GM19468 (cell line): Measurements from ENCODE around the gene PTPRR.

Experiments used
- ATAC-seq: cut with Tn5 transposase; IDR thresholded peaks from one replicate; pipeline ENCODE4 v1.9.1; 2021; ENCODE audit warnings: mild to moderate bottlenecking, moderate library complexity, moderate number of reproducible peaks; ENCODE audit not compliant: unreplicated experiment; ENCODE audit errors: extremely low read depth

PTPRR gene, protein sequence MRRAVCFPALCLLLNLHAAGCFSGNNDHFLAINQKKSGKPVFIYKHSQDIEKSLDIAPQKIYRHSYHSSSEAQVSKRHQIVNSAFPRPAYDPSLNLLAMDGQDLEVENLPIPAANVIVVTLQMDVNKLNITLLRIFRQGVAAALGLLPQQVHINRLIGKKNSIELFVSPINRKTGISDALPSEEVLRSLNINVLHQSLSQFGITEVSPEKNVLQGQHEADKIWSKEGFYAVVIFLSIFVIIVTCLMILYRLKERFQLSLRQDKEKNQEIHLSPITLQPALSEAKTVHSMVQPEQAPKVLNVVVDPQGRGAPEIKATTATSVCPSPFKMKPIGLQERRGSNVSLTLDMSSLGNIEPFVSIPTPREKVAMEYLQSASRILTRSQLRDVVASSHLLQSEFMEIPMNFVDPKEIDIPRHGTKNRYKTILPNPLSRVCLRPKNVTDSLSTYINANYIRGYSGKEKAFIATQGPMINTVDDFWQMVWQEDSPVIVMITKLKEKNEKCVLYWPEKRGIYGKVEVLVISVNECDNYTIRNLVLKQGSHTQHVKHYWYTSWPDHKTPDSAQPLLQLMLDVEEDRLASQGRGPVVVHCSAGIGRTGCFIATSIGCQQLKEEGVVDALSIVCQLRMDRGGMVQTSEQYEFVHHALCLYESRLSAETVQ

DNA sequence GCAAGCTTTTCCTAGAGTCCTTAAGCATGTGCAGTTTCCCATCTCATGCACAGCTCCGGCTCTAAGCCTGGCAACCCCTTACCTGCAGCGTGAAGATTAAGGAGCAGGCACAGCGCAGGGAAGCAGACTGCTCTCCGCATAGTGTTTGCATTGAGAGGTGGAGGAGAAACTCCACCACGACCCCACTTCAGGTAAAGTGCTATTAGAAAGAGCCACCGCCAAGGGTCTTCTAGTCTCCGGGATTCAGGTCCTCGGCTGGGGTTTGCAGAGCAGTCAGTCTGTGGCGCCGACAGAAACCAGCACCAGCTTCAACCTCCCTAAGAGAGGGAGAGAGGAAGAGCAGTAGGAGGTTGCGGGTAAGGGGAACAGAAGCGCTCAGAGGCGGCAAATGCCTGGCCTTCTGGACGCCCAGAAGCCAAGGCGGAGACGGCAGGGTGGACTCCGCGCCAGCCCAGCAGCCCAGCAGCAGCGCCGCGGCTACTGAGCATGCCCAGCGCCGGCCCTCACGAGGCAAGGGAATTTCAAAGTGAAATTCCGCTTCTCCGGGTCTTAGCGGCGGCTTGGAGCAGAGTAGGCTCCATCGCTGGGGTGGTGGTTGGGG lies at the start of gene PTPRR:
PTPRR (minus strand) TSS at position 488 of the 601 bp plus-strand sequence; CDS start at position 140, 348 bp downstream.
- no peak for ATAC-seq

DNA sequence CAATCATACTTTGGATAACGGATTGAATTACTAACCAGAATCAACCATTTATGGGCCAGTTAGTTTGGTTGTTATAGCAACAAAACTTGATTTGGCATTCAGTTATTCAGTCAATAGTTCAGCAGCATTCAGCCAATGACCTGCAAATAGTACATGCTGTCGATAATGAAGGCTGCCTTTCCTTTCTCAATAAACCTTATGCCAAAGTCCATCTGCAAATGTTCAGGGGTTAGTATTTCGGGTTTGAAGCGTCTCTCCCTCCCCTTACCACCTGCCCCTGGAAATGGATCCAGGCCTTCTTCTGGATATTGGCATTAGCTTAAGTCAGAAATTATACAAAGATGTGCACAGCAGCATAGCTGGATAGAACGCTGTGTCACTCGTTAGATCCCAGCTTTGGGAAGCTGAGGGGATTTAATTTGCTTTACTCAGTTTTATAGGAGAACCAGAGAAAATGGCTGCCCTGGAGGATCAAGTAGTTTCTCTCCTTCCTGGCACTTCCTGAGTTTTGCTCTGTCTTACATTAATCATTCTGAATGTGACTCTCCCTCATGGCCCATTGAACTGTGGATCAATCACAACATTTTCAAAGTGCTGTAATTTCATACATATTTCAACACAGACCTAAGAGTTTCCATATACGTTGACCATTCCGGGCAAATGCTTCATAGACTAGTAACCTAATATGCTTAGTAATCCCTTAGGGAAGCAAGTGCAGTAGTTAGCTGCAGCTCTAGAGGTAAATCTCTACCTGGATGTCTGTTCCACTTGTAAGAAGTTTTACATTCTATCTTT lies 46.7 kb upstream of the PTPRR start:
- ATAC-seq, result no peak

DNA sequence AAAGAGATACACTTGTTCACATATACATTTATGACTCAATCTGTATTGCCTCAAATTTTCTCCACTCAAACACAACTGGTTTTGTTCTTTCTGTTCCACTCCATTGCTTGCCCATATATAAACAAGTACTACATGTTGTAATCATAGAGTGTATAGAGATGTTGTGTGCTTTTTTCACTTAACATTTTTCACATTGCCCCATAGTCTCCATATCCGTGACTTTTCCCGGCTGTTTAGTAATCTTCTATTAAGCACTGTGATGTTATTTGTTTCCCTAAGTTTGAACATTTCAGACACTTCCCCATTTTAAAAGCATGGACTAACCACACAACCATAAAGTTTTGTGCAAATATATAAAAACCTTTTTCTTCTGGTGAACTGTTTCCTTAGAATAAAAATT lies 45.5 kb upstream of the PTPRR start:
- ATAC-seq, result no peak

DNA sequence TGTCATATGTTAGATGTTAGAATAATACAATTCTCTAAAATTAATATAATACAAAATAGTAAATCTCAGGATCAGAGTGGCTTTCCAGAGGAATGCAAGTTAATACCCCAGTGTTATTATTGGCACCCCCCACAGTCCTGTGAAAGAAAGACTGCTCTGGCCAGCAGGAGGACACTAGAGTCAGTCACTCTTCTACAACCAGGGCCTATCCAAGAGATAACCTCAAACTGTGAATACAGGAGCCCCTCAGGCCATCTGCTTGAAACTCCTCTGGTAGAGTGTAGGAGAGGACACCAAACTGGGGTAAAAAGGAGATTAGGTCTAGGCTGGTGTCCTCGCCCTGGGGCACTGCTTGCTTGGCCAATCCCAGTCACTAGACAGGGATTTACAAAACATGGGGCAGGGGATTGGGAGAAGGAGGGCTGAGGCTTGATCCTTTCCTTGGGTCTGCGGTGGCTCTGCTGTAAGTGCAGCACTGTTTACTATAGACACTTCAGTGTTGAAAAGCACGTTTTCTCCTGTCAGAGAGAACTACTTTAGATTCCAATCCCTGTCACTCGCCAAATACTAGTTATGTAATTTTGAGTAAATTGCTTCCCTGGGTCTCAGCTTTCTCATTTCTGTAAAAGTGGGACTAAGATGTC lies 44.5 kb upstream of the PTPRR start:
- no peak for ATAC-seq

DNA sequence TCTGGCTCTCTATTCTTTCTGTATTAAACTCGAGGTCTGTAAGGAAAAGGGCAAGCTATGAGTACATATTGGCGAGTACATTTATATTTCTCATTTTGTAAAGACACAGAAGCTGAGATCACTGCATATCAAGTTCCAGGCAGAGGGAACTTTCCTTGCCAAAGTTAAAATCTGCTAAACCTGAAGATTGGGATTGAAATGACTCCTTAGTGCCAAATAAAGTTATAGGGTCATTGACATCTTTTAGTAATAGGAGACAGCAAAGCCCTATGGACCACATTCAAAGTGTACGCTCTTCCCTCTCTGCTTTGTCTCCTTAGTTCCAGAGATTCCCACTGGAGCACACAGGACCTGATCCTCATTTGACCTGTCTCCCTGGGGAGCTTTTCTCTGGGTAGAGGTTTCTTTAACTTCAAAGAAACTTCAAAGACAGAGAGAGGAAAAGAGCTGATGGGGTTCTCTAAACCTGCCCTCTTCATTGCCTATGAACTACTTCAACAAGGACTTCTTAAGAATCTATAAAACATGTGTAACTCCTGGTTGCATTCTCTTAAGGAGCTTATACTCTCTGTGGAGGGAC lies 42.6 kb upstream of the PTPRR start:
- no peak for ATAC-seq

DNA sequence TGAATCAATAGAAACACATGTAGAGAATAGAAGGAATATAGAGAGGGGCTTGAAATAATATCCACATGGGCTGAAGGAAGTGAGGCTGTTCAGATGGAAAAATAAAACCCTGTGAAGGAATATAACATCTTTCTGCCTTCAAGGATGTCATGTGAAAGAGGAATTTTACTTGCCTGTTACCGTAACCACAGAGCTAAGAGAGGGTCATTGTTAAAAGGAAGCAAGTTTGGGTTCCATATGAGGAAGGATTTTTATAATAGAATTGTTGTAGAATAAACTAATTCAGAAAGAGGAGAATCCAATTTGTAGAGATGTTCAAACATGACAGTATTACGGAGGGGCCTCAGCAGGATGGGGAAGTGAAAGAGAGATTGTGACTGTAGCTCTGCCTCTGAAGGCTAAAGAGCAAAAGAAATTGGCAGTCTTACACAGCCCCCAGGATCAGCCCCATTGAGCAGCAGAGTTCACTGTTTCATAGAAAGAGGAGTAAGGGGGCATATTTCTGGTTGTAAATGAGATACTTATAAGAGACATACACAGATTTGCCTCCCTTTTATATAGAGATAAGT lies 41.8 kb upstream of the PTPRR start:
- no peak for ATAC-seq

DNA sequence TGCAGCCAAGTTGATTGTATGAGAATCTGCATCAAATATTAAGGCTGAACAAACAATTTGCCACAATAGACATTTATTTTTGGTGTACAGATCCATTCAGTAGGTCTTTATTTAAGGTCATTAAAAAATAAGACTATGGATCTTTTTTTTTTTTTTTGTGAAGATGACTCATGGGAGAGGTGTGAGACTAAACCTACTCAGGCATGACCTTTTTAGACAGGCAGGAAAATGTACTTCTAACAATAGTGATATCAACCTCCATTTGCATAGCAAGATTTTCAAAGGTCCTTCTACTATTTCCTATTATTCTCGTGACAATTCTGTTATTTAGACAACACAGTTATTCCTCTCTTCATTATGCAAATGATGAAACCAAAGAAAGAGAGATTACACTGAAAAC lies 39.9 kb upstream of the PTPRR start:
- no peak for ATAC-seq

DNA sequence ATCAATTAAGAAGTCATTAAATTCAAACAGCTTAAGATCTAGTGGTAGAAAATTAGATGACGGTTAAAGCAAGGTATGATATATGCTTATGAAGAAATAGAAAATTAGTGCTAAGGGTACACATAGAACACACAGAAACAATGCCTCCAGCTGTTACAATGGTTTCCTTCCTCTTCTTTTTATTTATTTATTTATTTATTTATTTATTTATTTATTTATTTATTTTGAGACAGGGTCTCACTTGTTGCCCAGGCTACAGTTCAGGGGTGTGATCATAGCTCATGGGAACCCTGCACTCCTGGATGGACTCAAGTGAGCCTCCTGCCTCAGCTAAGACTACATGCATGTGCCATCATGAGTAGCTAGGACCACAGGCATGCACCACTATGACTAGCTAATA lies 34.9 kb upstream of the PTPRR start:
- ATAC-seq, result no peak

DNA sequence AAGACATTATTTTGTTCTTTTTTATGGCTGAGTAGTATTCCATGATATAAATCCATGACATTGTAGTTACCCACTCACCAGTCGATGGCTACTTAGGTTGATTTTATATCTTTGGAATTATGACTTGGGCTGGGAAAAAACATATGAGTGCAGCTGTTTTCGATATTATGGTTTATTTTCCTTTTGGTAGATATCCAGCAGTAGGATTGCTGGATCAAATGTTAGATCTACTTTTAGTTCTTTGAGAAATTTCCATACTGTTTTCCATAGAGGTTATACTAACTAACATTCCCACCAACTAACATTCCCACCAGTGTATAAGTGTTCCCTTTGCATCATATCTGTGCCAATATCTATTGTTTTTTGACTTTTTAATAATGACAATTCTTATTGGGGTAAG lies 29.9 kb upstream of the PTPRR start:
- no peak for ATAC-seq

DNA sequence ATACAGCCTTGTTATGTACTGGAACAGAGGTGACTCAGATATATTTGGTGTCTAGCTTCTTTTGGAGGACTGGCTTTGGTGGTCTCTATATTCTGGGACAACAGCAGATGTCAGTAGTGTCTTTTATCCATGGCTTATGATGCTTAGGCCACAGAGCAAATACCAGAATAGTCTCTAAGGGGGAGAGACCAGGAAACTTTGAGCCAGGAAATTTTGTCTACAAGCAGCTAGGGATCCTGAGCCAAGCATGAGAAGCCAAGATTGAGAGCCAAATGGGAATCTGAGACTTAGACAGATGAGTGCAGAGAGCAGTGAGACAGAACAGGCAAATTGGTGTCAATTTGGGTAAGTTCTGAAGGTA lies 28.4 kb upstream of the PTPRR start:
- no peak for ATAC-seq

DNA sequence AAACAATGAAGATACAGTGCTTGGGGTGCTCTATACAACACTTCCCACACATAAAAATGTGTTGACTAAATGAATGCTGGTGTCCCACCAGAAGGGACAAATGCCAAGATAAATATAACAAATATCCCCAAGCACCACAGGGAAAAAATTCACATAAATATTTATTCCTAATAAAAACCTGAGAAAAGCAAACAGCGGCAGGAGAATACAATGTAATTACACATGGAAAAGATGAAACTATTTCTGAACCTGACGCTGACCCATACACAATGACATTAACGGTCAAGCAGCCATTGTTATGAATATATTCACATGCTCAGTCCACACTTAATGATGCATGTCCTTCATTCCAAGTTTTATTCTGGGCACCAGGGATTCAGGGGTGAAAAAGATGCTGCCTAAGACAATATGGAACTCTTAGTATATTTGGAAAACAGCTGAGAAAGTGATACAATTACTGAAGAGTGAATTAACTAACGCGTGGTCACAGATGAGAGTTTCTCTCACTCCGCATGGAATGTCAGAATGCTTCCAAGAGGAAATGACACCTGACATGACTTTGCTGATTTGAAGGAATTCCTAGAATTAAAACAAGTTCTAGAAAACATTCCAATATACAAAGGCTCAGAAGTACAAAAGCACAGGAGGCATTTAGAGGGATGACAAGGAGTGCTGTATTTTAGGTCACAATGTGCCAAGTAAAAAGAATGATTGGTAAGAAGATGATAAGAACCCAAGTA lies 27.9 kb upstream of the PTPRR start:
- no peak for ATAC-seq

DNA sequence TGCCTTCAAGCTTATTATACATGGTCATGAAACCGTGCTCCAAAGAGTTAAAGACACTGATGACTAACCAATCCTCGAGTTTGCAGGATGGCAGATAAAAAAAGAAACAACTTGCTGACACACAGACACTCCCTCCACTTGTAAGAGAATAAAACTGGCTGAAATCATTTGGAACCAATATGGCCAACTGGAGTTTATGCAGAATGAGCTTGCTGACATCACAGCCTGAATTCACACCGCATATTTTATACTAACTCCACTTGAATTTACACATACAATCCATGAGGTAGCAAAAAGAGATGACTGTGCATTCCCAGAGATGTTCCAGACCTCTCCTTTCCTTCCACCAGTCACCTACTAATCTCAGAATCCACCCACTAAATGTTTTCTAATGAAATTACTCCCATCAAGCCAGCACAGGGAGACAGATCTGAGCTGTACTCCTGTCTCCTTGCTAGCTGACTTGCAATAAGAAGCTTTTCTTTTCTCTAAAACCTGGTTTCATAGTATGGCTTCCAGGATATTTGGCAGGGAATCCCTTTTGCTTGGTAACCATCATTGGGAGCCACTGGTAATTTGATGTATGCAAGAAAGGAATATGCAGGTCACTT lies 15.8 kb upstream of the PTPRR start:
- ATAC-seq, result no peak

DNA sequence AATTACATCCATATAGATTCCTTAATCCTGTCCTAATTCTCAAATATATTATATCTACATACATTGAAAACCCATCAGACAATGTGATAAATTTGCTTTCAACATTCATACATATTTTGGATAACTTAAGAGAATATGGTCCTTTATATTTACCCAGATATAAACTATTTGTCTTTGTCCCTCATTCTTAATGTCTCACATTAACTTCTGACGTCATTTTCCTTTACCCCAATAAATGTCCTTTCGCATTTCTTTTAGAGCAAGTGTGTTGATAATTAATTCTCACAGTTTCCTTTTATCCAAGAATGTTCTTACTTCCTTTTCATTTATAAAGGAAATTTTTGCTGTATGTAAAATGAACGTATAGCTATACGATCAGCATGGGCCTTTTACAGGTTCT lies 12.6 kb upstream of the PTPRR start:
- ATAC-seq, result no peak

DNA sequence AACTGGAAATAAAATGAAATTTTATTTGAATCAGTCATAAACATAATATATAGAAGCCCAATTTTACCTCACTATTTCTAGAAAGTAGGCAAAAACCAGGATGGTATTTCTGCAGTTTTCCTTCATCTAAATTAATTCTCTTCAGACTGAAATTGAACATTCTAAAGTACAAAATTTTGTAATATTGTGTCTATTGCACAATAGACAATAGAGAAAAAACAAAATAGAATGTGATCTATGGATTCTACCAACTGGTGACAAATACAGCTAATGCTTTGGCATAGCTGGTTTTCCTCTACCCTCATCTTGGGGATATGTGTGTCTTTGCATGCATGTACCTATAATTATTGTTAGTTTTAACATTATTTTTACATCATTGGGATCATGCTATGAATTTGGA lies 8.5 kb upstream of the PTPRR start:
- no peak for ATAC-seq

DNA sequence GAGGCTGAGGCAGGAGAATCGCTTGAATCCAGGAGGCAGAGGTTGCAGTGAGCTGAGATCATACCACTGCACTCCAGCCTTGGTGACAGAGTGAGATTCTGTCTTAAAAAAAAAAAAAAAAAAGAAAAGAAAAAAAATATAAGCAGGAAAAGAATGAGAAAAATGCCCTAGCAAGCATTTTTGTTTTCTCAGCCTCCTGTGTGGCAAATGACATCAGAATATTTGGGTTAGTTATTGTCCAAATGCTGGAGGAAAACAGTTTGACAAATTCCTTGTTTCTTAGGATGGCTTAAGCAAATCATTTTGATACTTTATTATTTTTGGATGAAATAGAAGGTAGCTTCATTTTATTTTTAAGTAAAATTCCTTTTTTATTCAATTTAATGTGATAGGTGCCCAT lies 7.5 kb upstream of the PTPRR start:
- no peak for ATAC-seq

DNA sequence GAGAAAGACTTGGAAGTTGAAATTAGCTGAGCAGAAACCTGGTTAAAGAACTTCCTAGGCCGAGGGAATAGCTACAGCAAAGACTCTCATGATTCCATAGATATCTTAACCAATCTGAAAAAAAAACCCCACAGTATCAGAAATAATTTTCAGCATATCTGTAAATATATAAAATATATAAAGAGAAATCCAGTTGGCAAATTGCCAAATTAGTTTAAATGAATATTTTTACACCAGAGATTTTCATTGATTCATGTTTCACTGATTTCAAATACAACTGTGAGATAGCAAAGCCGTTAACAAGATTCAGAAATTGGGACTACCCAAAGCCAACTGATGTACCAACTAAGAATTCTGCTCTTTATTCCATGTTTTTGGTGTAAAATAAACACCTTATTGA lies 6.8 kb upstream of the PTPRR start:
- ATAC-seq, result no peak

DNA sequence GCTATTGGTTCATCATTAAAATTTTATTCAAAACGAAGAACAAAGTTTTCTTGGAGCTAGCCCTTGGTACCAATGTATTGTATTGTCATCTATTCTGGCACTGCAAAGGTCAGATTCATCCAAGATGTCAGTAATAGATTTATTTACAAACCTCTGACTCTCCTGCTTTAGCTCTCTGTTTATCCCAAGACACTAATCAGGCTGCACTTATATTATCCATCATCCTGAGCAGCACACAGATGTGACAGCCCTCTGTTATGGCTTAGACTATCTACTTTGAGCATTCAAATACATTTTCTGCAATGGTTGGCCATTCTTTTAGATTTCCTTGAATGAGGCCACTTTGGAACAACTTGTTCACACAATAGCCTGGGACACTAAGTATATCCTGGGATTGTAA lies 5.0 kb upstream of the PTPRR start:
- no peak for ATAC-seq

DNA sequence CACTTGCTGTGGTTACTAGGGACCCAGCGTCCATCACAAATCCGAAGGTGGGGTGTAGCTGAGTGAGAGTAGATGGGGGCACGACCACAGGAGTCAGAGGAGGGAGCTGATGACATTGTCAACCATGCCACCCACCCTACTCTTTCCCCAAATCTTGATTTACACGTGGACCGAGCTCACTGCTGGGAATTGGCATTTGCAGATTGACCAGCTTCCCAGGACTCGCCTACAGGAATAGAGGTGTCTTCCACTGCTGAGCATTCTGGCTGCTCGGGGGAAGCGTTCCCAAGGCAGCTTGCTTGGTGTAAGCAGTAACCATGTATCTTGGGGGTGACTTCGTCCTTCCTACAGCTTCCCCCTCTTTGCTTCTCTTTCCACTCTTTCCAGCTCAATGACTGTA lies 353 bp upstream of the PTPRR start:
- ATAC-seq, result no peak
